PC-9 (cell line): ENCODE results near the gene ACTR5. TPM values are rescaled to one million over a fixed set of nuclear protein-coding genes. Genes with fewer than 3 reads are reported as not detected.

Experiments
- BruUV-seq: library from RNA; stranded (reverse); fragments of 400-500 nt; replicated peaks from 2 replicates; lab custom pipeline; 2021; lab: Mats Ljungman, UMichigan
- CTCF ChIA-PET: fragments of 300-600 bp; sonication (Branson Sonifier 250); formaldehyde crosslinking; loops from one replicate; lab custom pipeline; 2022; ENCODE audit warnings: antibody characterized with exemption; lab: Charles Lee
- POLR2A ChIA-PET: fragments of 300-600 bp; sonication (Branson Sonifier 250); formaldehyde crosslinking; loops from one replicate; lab custom pipeline; 2022; ENCODE audit warnings: antibody characterized with exemption; ENCODE audit not compliant: unreplicated experiment; lab: Charles Lee
- DNase-seq, 2 experiments: peaks; one replicate each; pipeline versions ENCODE4 v3.0.0 to v3.0.0-alpha.2; 2015 to 2022; ENCODE audit warnings: mixed read lengths in 1 of 2
- H2AFZ ChIP-seq: fragments of 200-600 bp; sonication (generic); 2 replicates; pipeline ENCODE4 v1.8.1; 2017; ENCODE audit warnings: antibody characterized with exemption
- H3F3A ChIP-seq: fragments of 200-600 bp; sonication (generic); 2 replicates; pipeline ENCODE4 v1.8.1; 2017; ENCODE audit warnings: antibody characterized with exemption, mild to moderate bottlenecking, low read depth; ENCODE audit not compliant: insufficient read depth
- H3K27ac ChIP-seq: fragments of 200-600 bp; sonication (generic); 2 replicates; pipeline ENCODE4 v1.6.1; 2016; ENCODE audit warnings: mixed run types
- H3K27me3 ChIP-seq: fragments of 200-600 bp; sonication (generic); 2 replicates; pipeline ENCODE4 v1.6.1; 2016; ENCODE audit warnings: low read depth, mixed run types; ENCODE audit not compliant: insufficient read depth
- H3K36me3 ChIP-seq: fragments of 200-600 bp; sonication (generic); 2 replicates; pipeline ENCODE4 v1.6.1; 2016; ENCODE audit warnings: low read depth, mixed run types
- H3K4me1 ChIP-seq: fragments of 200-600 bp; sonication (generic); replicated peaks from 2 replicates; pipeline ENCODE4 v1.6.1; 2016; ENCODE audit warnings: mixed run types; ENCODE audit not compliant: insufficient read depth
- H3K4me2 ChIP-seq: fragments of 200-600 bp; sonication (generic); 2 replicates; pipeline ENCODE4 v1.6.1; 2017; ENCODE audit warnings: mixed run types
- H3K4me3 ChIP-seq: fragments of 200-600 bp; sonication (generic); 2 replicates; pipeline ENCODE4 v1.6.1; 2016; ENCODE audit warnings: mixed run types
- H3K79me2 ChIP-seq: fragments of 200-600 bp; sonication (generic); 2 replicates; pipeline ENCODE4 v1.6.1; 2017; ENCODE audit warnings: low read depth, mixed run types
- H3K9me2 ChIP-seq: fragments of 200-600 bp; sonication (generic); 2 replicates; pipeline ENCODE4 v1.8.1; 2017; ENCODE audit warnings: mild to moderate bottlenecking; ENCODE audit not compliant: insufficient read depth
- H3K9me3 ChIP-seq: fragments of 200-600 bp; sonication (generic); 2 replicates; pipeline ENCODE4 v1.8.1; 2016; ENCODE audit warnings: low read depth; ENCODE audit not compliant: insufficient read depth
- H4K20me1 ChIP-seq: fragments of 200-600 bp; sonication (generic); 2 replicates; pipeline ENCODE4 v1.8.1; 2017; ENCODE audit not compliant: insufficient read depth
- EZH2 ChIP-seq: fragments of 200-600 bp; sonication (generic); IDR thresholded peaks from 2 replicates; pipeline ENCODE4 v1.8.0; 2017; ENCODE audit warnings: antibody characterized with exemption, low read depth
- intact Hi-C: fragments of 100-400 bp; cut with micrococcal nuclease; formaldehyde crosslinking; loops from one replicate; pipeline ENCODE4 v1.10.0; 2022; ENCODE audit not compliant: unreplicated experiment
- total RNA-seq: library from RNA; stranded (reverse); gene quantifications from 2 replicates; pipeline ENCODE4 v1.2.3, GENCODE V29; 2021
- TF ChIP-seq, protein P1 (sequence below): fragments of 200-600 bp; sonication (generic); conservative IDR thresholded peaks from 2 replicates; pipeline ENCODE4 v1.6.1; 2017; ENCODE audit warnings: mixed run types, antibody characterized with exemption, mild to moderate bottlenecking, moderate library complexity

Gene ACTR5
- total RNA-seq, 1 experiment from 2014 or later, result 7.8 TPM

DNA sequence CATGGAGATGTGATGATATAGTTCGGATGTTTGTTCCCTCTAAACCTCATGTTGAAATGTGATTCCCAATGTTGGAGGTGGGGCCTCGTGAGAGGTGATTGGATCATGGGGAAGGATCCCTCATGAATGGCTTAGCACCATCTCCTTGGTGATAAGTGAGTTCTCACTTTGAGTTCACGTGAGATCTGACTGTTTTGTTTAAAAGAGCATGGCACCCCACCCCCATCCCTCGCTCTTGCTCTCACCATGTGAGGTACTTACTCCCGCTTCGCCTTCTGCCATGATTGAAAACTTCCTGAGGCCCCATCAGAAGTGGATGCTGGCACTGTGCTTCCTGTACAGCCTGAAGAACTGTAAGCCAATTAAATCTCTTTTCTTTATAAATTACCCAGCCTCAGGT is 13.1 kb upstream of the ACTR5 start:
- H3K4me3 ChIP-seq, result no peak overlapping the region

DNA sequence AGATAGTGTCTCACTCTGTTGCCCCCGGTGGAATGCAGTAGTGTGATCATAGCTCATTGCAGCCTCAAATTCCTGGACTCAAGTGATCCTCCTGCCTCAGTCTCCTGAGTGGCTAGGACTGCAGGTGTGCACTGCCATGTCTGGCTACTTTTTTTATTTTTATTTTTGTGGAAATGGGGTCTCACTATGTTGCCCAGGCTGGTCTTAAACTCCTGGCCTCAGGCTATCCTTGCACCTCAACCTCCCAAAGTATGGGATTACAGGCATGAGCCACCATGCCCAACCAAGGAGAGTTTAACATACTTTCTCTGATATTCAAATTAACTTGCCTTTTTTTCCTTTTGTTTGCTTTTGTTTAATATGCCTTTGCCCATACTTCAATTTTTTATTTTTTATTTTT is 10.4 kb upstream of the ACTR5 start:
- H3K4me1 ChIP-seq, result no peaks in the 10 kb centered on the region
- ChIA-PET CTCF (no interaction called here), POLR2A (no interaction called here)
- H2AFZ ChIP-seq, result no peak overlapping the region
- H3K27ac ChIP-seq, result no peak overlapping the region
- no peak overlapping the region for H3K4me3 ChIP-seq
- no TSS peak for BruUV-seq
- H3K36me3 ChIP-seq, result no peaks in the 10 kb centered on the region
- TF ChIP-seq, protein P1, sequence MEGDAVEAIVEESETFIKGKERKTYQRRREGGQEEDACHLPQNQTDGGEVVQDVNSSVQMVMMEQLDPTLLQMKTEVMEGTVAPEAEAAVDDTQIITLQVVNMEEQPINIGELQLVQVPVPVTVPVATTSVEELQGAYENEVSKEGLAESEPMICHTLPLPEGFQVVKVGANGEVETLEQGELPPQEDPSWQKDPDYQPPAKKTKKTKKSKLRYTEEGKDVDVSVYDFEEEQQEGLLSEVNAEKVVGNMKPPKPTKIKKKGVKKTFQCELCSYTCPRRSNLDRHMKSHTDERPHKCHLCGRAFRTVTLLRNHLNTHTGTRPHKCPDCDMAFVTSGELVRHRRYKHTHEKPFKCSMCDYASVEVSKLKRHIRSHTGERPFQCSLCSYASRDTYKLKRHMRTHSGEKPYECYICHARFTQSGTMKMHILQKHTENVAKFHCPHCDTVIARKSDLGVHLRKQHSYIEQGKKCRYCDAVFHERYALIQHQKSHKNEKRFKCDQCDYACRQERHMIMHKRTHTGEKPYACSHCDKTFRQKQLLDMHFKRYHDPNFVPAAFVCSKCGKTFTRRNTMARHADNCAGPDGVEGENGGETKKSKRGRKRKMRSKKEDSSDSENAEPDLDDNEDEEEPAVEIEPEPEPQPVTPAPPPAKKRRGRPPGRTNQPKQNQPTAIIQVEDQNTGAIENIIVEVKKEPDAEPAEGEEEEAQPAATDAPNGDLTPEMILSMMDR, result no peak
- no peak for TF ChIP-seq EZH2
- H4K20me1 ChIP-seq, result no peaks in the 10 kb centered on the region
- intact Hi-C loops, result loop anchor here (10.0 kb wide), 1 partner anchor 403 kb away; no protein-coding TSS in a partner anchor
- peaks cover 99% of the 10 kb centered on the region for H3K27me3 ChIP-seq
- H3K9me3 ChIP-seq, result no peaks in the 10 kb centered on the region; the same call in 1 of the 2 replicates
- H3K4me2 ChIP-seq, result no peak overlapping the region
- no peaks in the 10 kb centered on the region for H3K79me2 ChIP-seq
- H3K9me2 ChIP-seq, result no peaks in the 10 kb centered on the region
- no peak for DNase-seq
- H3F3A ChIP-seq, result no peaks in the 10 kb centered on the region

More for the DNA sequence above, 13.1 kb upstream of the ACTR5 start:
- POLR2A ChIA-PET, result no interaction called here
- no peaks in the 10 kb centered on the region for H3K4me1 ChIP-seq
- H3K79me2 ChIP-seq, result no peaks in the 10 kb centered on the region
- H3F3A ChIP-seq, result no peaks in the 10 kb centered on the region
- intact Hi-C loops, result loop anchor here (10.0 kb wide), 1 partner anchor 400 kb away; no protein-coding TSS in a partner anchor
- no peak overlapping the region for H3K4me2 ChIP-seq
- CTCF ChIA-PET, result no interaction called here
- H3K9me3 ChIP-seq, result no peaks in the 10 kb centered on the region; the same call in 1 of the 2 replicates
- H3K27ac ChIP-seq, result no peak overlapping the region
- no peaks in the 10 kb centered on the region for H4K20me1 ChIP-seq
- peaks cover 98% of the 10 kb centered on the region for H3K27me3 ChIP-seq
- no peak overlapping the region for H2AFZ ChIP-seq
- H3K36me3 ChIP-seq, result no peaks in the 10 kb centered on the region
- no peaks in the 10 kb centered on the region for H3K9me2 ChIP-seq
- TF ChIP-seq, protein P1, result no peak
- TF ChIP-seq EZH2, result no peak
- BruUV-seq, result no TSS peak
- no peak for DNase-seq

DNA sequence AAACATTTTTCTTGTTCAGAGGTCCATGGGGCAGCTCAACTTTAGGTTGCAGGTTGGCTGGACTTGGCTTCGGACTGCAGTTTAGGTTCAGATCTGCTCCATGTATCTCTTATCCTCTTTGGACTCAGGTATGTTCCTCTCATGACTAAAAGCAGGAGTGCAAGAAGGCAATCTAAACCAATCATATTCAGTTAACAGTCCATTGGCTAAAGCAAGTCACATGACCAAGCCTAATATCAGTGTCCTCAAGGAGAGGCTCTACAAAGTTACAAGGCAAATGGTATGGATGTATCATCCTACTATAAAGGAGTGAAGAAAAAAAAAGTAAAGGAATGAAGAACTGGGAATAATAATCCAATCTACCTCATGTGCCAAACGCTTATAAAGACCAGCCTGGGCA is 2.5 kb upstream of the ACTR5 start:
- TF ChIP-seq, protein P1, result no peak
- H4K20me1 ChIP-seq, result 0 out of 2 replicates have a peak, but pooled peaks cover 5% of the 10 kb centered on the region
- no peaks in the 10 kb centered on the region; the same call in 1 of the 2 replicates for H3F3A ChIP-seq
- peaks cover 49% of the 10 kb centered on the region for H3K27me3 ChIP-seq
- no peak overlapping the region for H3K27ac ChIP-seq
- BruUV-seq, result no TSS peak
- POLR2A ChIA-PET, result no interaction called here
- peaks cover 13% of the 10 kb centered on the region; the same call in 1 of the 2 replicates for H3K4me1 ChIP-seq
- no peaks in the 10 kb centered on the region for H3K36me3 ChIP-seq
- CTCF ChIA-PET, result no interaction called here
- no peak overlapping the region for H3K4me3 ChIP-seq
- no peaks in the 10 kb centered on the region for H3K9me3 ChIP-seq
- no peaks in the 10 kb centered on the region for H3K9me2 ChIP-seq
- no peak overlapping the region for H3K4me2 ChIP-seq
- no peak for DNase-seq
- no peak overlapping the region for H2AFZ ChIP-seq
- H3K79me2 ChIP-seq, result peaks cover 10% of the 10 kb centered on the region; the same call in 1 of the 2 replicates
- intact Hi-C loops, result no loop called here
